ENCODE results near the gene PLA2G6. TPM values are rescaled to one million over a fixed set of nuclear protein-coding genes. Genes with fewer than 3 reads are reported as not detected.

PLA2G6 gene
- total RNA-seq, 1 experiment from 2014 or later, result 18.7 TPM

DNA sequence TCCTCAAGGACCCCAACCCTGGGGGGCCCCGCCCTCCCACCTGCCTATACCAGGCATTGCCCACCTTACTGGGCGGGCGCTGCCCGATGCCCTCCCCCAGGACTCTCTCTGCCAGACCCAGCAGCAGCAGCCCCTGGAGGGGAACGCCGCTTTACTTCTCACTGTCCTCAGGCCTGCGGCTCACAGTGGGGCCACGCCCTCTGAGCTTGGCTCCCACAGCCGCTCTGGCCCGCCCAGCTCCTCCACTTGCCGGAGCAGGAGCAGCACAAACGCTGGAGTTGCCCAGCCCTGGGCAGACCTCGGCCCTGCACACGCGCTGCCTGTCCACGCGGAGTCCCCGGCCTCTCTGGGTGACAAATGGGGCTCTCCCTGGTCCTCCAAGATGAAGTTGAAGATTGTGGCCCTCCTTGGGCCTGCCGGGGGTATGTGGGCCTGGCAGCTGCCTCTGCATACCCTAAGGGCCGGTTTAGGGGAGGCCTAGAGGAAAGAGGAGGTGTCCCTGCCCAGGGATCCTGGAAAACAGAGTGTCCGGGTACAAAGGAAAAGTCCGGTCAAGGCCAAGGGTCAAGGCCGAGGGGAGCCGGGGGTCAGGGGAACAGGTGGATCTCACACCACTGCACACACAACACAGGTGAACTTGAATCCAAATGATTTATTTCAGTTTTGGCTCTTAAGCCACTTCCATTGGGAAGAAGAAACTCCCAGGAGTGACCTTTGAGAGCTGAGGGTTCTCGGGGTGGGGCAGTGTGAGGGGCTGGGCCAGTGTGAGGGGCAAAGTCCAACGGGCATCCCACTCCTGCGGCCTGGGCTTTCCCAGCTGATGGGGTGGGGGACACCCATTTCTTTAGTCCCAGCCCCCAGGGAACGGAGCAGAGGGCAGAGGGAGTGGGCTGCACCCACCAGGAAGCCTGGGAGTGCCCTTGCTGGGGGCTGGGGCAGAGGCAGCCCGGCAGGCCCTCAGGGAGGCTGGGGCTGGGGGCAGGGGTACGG is 70.5 kb downstream of the PLA2G6 start:
- TF ChIP-seq CTCF (IDR thresholded peaks at IDR 0.05; ENCODE audit: insufficient read depth in 1 of 2, low read depth in 1 of 2, low read length in 1 of 2, severe bottlenecking in 1 of 2, unreplicated experiment in 1 of 2), result no peak
- Histone ChIP-seq H3K36me3 (ENCODE audit: control insufficient read depth, insufficient read depth, low read length) (peaks cover 2% of the 10 kb centered on the region; the same call in 1 of the 2 replicates), H3K9me3 (no peaks in the 10 kb centered on the region), H3K4me3 (ENCODE audit: low read depth, low read length) (peak overlapping the region; percentile 42), H3K4me1 (peaks cover 37% of the 10 kb centered on the region), H3K27me3 (replicated peaks; ENCODE audit: control insufficient read depth, insufficient read depth, low read length) (no peaks in the 10 kb centered on the region)
- DNase-seq, result peak; percentile 51 to 65
- Mint-ChIP-seq H3K4me3 (ENCODE audit: unreplicated experiment) (peak overlapping the region; percentile 61), H3K27ac (ENCODE audit: unreplicated experiment) (peak overlapping the region; percentile 85), H3K27me3 (ENCODE audit: insufficient read depth, unreplicated experiment) (peaks cover 3% of the 10 kb centered on the region), H3K36me3 (ENCODE audit: insufficient read depth, unreplicated experiment) (peaks cover 33% of the 10 kb centered on the region), H3K9me3 (ENCODE audit: unreplicated experiment) (peaks cover 9% of the 10 kb centered on the region), H3K4me1 (ENCODE audit: low read depth, unreplicated experiment) (peaks cover 22% of the 10 kb centered on the region)
- ChIA-PET CTCF (interaction anchor here (0.6 to 2.0 kb wide), 2 partner anchors 34 to 59 kb away, joined by 9 read pairs; no protein-coding TSS in a partner anchor), POLR2A (interaction anchor here (0.5 kb wide), 1 partner anchor 146 kb away, joined by 9 read pairs; no protein-coding TSS in a partner anchor)
- intact Hi-C loops (cut with micrococcal nuclease; ENCODE audit: unreplicated experiment), result loop anchor here (10.0 kb wide), 2 partner anchors 74 to 104 kb away; partner anchors contain the start of gene PLA2G6
- no TSS peak for BruUV-seq (replicated peaks)

DNA sequence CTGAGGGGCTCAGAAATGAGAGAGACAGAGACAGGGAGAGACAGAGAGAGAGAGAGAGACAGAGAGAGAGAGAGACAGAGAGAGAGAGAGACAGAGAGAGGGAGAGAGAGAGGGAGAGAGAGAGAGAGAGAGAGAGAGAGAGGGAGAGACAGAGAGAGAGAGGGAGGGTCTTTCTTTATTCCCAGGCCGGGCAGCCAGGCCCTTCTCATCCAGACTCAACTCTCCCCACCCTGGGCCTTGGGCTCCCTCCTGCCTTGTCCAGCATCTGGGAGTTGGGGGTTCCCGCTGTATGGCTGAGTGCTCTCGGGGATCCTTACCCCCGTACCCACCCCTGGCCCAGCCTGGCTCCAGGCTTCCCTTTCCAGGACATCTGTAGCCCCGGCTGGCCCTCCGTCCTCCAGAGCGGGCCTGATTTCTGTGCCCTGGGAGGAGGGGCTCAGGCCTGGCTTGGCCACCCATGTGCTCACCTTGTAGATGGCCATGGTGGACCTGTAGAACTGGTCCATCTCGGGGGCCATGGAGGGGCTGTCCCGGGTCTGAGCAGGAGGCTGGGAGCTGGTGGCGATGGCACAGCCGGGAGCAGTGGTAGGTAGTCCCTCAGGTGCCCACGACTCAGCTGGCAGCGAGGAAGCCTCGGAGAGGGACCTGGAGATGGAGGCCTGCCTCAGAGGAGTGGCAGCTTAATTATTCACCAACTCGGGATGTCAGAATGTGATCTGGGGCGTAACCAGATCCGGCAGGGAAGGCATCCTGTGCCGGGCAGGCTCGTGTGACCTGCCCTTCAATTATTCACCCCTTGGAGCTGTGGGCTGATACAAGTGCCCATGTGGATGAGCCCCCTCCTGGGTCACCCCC is 71.4 kb downstream of the PLA2G6 start, which contains the start of gene BAIAP2L2:
Gene BAIAP2L2 (minus strand): TSS at position 677 of the 855 bp plus-strand sequence. CDS start 159 bp downstream, at position 518.
- DNase-seq, result peak; percentile 61 to 73
- peak within 1 kb of the TSS; percentile 42 for H3K4me3 ChIP-seq (ENCODE audit: low read depth, low read length)
- BruUV-seq (replicated peaks), result no TSS peak
- Mint-ChIP-seq H3K27ac (ENCODE audit: unreplicated experiment) (peak within 1 kb of the TSS; percentile 85), H3K36me3 (ENCODE audit: insufficient read depth, unreplicated experiment) (peaks cover 33% of the 10 kb centered on the region), H3K9me3 (ENCODE audit: unreplicated experiment) (peaks cover 9% of the 10 kb centered on the region), H3K4me3 (ENCODE audit: unreplicated experiment) (peak within 1 kb of the TSS; percentile 61), H3K27me3 (ENCODE audit: insufficient read depth, unreplicated experiment) (peaks cover 3% of the 10 kb centered on the region), H3K4me1 (ENCODE audit: low read depth, unreplicated experiment) (peaks cover 22% of the 10 kb centered on the region)
- POLR2A ChIA-PET, result no interaction called here
- CTCF ChIA-PET, result interaction anchor here (0.6 to 2.0 kb wide), 2 partner anchors 58 to 1303 kb away, joined by 3 to 9 read pairs; no protein-coding TSS in a partner anchor
- no peaks in the 10 kb centered on the region for H3K9me3 ChIP-seq
- peaks cover 2% of the 10 kb centered on the region; the same call in 1 of the 2 replicates for H3K36me3 ChIP-seq (ENCODE audit: control insufficient read depth, insufficient read depth, low read length)
- no peaks in the 10 kb centered on the region for H3K27me3 ChIP-seq (replicated peaks; ENCODE audit: control insufficient read depth, insufficient read depth, low read length)
- intact Hi-C loops (cut with micrococcal nuclease; ENCODE audit: unreplicated experiment), result loop anchor here (10.0 kb wide), 2 partner anchors 75 to 105 kb away; partner anchors contain the start of gene PLA2G6
- TF ChIP-seq CTCF (IDR thresholded peaks at IDR 0.05; ENCODE audit: insufficient read depth in 1 of 2, low read depth in 1 of 2, low read length in 1 of 2, severe bottlenecking in 1 of 2, unreplicated experiment in 1 of 2), result no peak
- H3K4me1 ChIP-seq, result peaks cover 37% of the 10 kb centered on the region

Data from Caco-2 (cell line).